Measurements from ENCODE around the gene MAP2.

MAP2 gene

DNA sequence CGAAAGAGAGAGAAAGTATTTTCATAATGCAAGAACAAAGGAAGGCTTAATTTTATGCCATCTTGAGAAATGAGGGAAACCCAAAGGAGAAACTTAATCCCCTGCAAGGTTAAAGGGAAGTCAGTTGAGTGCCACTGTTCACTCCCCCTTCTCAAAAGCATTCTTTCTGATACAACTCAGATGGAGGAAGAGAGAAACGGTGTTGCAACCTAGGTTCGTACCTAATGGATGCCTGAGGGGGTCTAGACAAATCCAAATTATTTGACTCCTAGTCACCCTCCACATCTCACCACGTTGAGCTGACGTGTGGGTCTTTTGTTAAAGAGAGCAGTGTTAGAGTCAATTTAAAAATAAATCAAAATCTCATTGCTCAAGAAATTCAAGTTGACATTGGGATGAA lies 295.2 kb downstream of the MAP2 start:
- no peak for DNase-seq (ENCODE audit: low spot score)

- no peak for DNase-seq (ENCODE audit: low spot score)
These were observed 297.6 kb downstream of the MAP2 start for GRCh38 chr2:209721497-209721896.

DNA sequence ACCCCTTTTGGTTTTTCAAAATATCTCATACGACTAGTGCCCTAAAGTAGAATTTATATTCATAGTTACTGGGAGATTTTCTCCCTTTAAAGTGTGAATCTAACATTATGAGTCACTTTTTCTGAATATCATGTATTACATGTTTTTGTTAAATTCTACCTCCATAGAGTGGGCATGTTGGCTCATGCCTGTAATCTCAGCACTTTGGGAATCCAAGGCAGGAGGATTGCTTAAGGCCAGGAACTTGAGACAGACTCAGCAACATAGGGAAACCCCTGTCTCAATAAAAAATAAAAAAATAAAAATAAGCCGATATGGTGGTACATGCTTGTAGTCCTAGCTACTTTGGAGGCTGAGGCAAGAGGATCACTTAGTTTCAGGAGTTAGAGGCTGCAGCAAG lies 302.5 kb downstream of the MAP2 start:
- no peak for DNase-seq (ENCODE audit: low spot score)

DNA sequence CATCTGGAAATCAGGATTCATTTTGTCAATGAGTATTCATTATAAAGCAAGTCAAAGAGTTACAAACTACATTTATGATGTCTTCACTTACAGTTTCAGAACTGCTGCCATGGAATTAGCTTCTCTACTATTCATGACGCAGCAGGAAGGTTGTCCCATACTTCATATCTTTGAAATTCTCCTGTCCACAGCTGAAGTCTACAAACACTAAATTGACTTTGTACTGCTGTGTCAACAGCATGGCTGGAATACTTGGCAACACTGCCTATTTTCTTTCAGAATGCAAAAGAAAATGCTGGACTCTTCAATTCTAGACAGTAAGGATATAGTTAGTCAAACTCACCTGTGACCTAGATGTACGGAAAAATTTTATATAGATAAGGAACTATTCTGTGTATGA lies 303.2 kb downstream of the MAP2 start:
- DNase-seq (ENCODE audit: low spot score), result no peak

GRCh38 chr2:209734805-209735204 lies 311.0 kb downstream of the MAP2 start:
- DNase-seq (ENCODE audit: low spot score), result no peak

DNA sequence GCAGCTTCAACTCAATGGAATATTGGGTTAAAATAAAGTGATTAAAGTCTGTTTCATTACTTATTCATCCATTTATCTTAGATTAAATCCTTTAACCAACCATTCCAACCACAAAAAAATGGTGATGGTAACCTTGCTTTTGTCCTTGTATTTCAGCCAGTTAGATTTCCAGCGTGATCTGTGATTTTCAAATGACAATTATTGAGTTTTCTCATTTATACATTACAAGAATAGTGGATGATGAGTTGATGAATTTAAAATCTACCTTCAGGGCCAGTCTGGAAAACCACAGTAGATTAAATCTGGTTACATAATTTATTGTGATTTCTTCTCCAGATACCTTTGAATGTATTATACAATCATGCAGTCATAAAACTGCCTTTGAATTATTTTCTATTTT lies 318.1 kb downstream of the MAP2 start:
- DNase-seq (ENCODE audit: low spot score), result no peak

GRCh38 chr2:209753020-209753419 lies 329.2 kb downstream of the MAP2 start:
- no peak for DNase-seq (ENCODE audit: low spot score)

DNA sequence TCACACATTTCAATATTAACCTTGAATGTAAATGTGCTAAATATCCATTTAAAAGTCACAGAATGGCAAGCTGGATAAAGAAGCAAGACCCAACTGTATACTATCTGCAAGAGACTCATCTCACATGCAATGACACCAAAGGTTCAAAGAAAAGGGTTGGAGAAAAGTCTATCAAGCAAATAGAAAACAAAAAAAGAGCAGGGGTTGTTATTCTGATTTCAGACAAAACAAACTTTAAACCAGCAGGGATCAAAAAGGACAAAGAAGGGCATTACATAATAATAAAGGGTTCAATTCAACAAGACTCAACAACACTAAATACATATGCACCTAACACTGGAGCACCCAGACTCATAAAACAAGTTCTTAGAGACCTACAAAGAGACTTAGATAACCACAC lies 333.3 kb downstream of the MAP2 start:
- DNase-seq (ENCODE audit: low spot score), result no peak

- no peak for DNase-seq (ENCODE audit: low spot score)
These were observed 337.7 kb downstream of the MAP2 start for GRCh38 chr2:209761566-209761965.

GRCh38 chr2:209762563-209762962 lies 338.7 kb downstream of the MAP2 start:
- no peak for DNase-seq (ENCODE audit: low spot score)

- DNase-seq (ENCODE audit: low spot score), result no peak
These were observed 339.3 kb downstream of the MAP2 start for GRCh38 chr2:209763106-209763505.

GRCh38 chr2:209766613-209767012 lies 342.8 kb downstream of the MAP2 start:
- no peak for DNase-seq (ENCODE audit: low spot score)

DNA sequence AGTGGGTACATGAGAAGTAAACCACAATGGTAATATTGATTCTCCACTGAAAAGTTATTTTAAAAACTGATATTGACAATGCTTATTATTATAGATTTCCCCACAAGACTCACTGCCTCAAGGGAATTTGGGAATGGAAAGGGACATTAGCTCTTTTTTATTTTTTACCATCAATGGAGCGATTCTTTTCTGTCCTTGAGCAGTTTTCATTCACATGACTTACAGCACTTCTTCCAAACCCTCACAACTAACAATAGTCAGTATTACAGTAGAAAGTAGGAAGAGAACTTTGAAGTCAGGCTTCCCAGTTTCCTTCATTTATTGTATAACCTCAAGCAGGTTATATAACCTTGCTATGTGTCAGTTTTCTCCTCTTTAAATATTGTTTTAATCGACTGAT lies 343.5 kb downstream of the MAP2 start:
- DNase-seq (ENCODE audit: low spot score), result no peak

DNA sequence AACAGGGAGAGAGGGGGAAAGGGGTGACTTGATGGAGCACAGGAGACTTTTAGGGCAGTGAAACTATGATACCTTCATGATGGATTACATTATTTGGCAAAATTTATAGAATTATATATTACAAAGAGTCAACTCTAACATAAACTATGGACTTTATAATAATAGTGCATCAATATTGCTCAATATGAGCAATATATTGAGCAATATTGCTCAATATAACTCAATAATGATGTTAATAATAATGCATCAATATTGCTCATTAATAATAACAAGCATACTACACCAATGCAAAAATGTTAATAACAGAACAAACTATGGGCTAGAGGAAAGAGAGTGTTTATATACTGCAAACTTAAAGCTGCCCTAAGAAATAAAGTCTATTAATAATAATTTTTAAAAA lies 344.7 kb downstream of the MAP2 start:
- no peak for DNase-seq (ENCODE audit: low spot score)

DNA sequence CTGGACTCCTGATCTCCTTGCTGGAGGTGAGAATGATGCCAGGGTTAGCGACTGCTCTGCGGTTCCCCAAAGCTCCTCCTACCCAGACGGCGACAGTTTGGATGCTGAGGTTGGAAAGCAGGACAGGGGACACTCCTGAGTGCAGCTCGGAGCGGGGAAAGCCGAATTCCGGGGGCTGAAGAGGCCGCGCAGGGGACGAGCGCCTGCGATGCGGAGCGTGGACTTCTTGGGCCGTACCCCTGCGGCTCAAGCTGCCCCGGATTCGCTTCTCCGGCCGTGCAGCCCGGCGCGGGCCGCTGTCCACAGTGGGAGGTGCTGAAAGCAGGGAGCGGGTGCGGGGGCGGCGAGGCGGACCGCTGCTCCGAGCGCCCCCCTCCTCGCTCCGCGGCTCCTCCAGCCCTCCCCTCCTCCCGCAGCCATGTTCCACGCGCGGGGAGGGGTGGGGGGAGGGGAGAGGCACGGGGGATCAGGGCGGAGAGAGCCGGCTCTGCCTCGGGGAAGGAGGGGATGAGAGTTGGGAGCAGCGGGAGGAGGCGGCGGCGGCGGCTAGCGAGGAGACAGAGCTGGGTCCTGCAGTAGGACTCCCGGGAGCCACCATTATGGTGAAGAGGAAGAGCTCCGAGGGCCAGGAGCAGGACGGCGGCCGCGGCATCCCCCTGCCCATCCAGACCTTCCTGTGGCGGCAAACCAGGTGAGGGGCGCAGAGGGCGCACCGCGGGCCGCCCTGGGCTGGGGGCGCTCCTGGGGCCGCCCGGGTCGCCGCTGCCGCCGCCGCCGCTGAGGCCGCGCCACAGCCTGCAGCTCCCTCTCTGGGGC lies 347.8 kb downstream of the MAP2 start, which contains the start of gene UNC80:
Gene UNC80, plus strand, starts transcription at position 359 of the 816 bp plus-strand sequence. Its CDS starts 241 bp downstream, at position 600.
- DNase-seq (ENCODE audit: low spot score), result peak; percentile 76

GRCh38 chr2:209772290-209772685 lies 348.4 kb downstream of the MAP2 start:
- no peak for DNase-seq (ENCODE audit: low spot score)

DNA sequence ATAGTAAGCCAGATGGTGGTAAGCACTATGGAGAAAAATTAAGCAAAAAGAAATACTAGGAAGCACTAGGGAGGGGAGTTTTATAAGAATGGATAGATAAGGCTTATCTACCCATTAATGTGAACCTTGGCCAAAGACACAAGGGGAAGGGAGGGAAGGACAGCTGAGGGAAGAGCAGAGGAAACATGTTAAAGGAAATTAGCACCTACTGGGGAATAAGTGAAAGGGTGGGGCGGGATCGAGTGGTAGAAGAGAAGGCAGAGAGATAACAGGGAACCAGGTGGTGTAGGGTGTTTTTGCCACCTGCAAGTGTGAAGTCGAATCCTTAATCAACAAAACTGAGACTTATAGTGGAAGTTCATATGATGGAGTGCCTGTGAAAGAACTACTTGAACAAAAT lies 349.5 kb downstream of the MAP2 start:
- DNase-seq (ENCODE audit: low spot score), result no peak

All from D341Med (cell line).